GM12864 (cell line): Measurements from ENCODE around the gene MADCAM1.

Experiments used
- DNase-seq: peaks from one replicate; pipeline ENCODE4 v3.0.0-alpha.2; 2011; ENCODE audit warnings: low read depth
- H3K4me3 ChIP-seq: 2 replicates; pipeline ENCODE4 v1.5.1; 2011; ENCODE audit warnings: mild to moderate bottlenecking, low read depth, low read length, control low read depth
- CTCF ChIP-seq: IDR thresholded peaks from 2 replicates; pipeline ENCODE4 v1.5.1; 2011; ENCODE audit warnings: low read depth, mild to moderate bottlenecking, moderate library complexity, low read length, control low read depth, inconsistent platforms; ENCODE audit errors: missing control alignments

Gene MADCAM1

GRCh38 chr19:493391-494170 lies 2.7 kb upstream of the MADCAM1 start:
- TF ChIP-seq CTCF, result no peak
- no peak overlapping the region for H3K4me3 ChIP-seq
- no peak for DNase-seq

- no peak overlapping the region for H3K4me3 ChIP-seq
- no peak for TF ChIP-seq CTCF
- DNase-seq, result no peak
Observed at GRCh38 chr19:494171-495080, 1.9 kb upstream of the MADCAM1 start.

GRCh38 chr19:495081-495401 lies 1.2 kb upstream of the MADCAM1 start:
- TF ChIP-seq CTCF, result no peak
- DNase-seq, result no peak

GRCh38 chr19:495402-496111 lies 729 bp upstream of the MADCAM1 start:
- no peak overlapping the region for H3K4me3 ChIP-seq
- no peak for DNase-seq
- TF ChIP-seq CTCF, result peak; percentile 75

More at GRCh38 chr19:495081-495401, 1.2 kb upstream of the MADCAM1 start:
- H3K4me3 ChIP-seq, result no peak overlapping the region

- no peak for TF ChIP-seq CTCF
- DNase-seq, result no peak
- no peak overlapping the region for H3K4me3 ChIP-seq
Observed at GRCh38 chr19:496986-497385, 700 bp downstream of the MADCAM1 start.

GRCh38 chr19:497491-497868 lies 1.2 kb downstream of the MADCAM1 start:
- no peak for DNase-seq
- no peak overlapping the region for H3K4me3 ChIP-seq
- no peak for TF ChIP-seq CTCF
